Activated CD4-positive, alpha-beta T cell treated with anti-CD3 and anti-CD28 coated beads, Interleukin-2, amount 50 U/mL, for 4 hours (primary cell): Measurements from ENCODE around the gene ADAMTS13.
A peak's percentile ranks its signal among the peaks of the same experiment; 100 is the strongest.

Source experiments
- DNase-seq, 2 experiments: peaks; one replicate each; pipeline ENCODE4 v3.0.0-alpha.2; 2020

The ADAMTS13 gene

DNA sequence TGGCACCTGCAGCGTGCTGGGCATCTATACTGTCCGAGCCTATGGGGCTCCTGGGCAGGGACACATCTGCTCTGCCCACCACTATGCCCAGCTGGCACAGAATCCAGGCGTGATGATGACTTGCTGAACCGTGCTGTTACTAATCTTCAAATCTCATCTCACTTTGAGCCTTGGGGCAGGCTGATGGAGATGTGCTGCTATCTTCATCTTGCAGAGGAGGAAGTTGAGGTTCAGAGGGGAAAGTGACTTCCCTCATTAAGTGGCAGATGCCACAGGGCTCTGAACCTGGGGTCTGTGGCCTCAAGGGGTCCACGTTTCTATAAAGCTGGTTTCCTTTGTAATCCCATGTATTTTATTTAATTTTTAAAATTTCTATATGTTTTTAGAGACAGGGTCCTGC lies 52.0 kb downstream of the ADAMTS13 start:
- DNase-seq: no peak

DNA sequence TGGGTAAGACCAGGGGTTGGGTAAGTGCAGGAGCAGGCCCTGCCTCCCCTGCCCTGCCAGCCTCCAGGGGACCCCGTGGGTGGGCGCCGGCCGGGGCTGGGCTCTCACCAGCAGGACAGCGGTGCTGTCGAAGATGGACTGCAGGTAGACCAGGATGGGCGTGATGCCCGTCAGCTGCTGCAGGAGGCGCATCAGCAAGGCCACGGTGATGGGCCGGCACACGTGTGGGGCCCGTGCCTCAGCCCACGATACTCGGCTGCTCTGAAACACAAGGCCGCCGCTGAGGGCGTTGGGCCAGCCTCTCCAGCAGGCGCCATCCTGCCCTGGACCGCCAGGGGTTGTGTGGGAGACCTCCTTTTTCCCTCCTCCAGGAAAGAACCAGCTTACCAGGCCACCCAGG lies 52.7 kb downstream of the ADAMTS13 start:
- no peak for DNase-seq

DNA sequence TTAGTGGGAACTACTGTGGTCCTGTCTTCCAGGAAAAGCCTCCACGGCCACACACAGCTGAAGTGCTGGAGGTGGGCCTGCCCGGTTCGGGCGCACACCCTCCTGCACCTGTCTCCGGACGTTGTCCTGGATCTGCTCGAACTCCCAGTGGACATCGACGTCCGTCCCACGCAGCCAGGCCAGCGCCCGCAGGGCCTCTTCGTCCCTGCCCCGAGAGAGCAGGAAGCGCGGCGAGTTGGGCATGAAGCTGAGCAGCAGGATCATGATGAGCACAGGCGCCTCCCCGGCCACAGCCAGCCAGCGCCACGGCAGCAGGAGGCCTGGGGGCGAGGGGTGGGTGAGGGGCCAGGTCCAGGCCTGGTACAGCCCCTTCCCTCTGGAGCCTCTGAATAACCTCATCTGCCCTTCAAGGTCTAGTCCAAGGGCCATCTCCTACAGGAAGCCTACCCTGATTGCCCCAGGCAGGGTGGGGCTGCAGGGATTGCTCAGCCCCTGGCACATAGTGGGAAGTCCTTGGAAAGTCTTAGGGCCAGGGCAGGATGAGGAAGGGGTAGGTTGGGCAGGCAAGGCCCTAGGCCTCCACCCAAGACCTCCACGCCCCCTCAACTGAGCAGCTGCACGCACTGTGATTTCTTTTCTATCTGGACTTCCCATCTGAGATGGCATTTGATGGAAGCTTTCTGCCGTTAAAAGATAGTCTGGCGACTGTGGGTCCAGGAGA lies 53.3 kb downstream of the ADAMTS13 start:
- DNase-seq: no peak

DNA sequence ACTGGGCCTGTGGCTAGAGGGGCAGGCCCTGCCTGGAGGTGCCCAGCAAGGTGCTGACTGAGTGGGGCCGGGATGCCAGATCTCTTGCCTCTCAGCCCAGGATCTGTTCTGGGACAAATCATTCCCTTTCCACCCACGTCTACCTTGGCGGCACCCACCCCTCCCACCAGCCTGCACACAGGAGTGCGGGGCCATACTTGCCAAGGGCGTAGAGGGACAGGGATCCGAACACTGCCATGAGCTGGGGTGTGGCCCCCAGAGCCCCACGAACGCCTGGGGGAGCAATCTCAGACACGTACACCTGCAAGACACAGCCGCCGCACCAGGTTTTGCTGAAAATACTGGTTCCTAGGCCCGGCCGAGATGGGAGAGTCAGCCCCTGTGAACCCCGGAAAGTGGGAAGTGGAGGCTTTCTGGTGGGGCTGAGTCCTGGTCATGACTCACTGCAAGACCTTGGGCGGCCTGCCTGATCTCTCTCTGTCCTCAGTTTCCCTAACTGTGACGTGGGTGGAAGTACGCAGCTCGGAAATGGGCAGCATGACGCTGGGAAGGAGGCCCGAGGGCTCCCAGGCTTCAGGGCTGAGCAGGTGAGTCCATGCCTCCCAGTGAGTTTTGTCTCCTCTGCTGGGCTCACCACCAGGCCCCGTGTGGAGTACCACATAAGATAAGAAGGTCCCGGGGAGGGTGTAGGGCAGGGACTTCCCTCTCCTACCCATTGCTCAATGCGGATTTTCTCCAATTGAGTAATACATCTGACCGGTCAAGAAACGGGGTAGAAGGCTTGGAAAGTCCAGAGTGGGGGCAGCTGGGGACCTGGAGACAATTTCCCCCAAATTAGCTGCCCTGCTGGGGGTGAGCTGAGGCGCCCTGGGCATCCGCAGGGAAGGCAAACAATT lies 54.1 kb downstream of the ADAMTS13 start:
- DNase-seq: no peak

DNA sequence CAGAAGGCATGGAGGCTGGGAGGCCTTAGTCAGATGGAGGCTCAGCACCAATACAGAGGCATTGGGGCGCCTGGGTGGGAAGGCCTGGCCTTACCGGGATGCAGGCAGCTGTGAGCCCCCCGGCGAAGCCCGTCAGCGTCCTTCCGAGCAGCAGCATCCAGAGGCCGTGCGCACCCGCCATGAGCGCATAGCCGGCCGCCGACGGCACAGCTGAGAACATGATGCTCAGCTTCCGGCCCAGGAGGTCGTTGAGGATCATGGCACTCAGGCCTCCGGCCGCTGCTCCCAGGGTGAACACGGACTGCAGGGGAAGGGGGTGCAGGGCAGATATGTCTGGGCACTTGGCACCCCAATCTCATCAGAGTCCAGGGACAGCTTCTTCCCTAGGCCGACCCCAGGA lies 54.8 kb downstream of the ADAMTS13 start:
- DNase-seq: no peak

DNA sequence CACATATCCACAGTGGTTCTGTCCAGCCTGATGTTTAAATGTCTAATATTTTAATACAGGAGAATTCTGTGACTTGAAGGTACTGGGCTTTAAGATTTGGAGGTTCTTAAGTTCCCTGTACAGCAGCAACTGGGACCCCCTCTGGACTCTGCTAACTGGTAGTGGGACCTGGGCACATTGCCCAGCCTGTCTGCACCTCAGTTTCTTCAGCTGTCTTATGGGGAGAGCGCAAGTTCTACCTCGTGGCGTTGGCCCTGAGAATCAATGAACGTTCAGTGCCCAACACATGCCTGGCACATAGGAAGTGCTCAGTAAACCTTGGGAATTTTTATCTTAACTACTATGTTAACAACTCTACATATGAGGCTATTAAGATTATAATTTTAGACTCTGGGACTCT lies 55.3 kb downstream of the ADAMTS13 start:
- no peak for DNase-seq

DNA sequence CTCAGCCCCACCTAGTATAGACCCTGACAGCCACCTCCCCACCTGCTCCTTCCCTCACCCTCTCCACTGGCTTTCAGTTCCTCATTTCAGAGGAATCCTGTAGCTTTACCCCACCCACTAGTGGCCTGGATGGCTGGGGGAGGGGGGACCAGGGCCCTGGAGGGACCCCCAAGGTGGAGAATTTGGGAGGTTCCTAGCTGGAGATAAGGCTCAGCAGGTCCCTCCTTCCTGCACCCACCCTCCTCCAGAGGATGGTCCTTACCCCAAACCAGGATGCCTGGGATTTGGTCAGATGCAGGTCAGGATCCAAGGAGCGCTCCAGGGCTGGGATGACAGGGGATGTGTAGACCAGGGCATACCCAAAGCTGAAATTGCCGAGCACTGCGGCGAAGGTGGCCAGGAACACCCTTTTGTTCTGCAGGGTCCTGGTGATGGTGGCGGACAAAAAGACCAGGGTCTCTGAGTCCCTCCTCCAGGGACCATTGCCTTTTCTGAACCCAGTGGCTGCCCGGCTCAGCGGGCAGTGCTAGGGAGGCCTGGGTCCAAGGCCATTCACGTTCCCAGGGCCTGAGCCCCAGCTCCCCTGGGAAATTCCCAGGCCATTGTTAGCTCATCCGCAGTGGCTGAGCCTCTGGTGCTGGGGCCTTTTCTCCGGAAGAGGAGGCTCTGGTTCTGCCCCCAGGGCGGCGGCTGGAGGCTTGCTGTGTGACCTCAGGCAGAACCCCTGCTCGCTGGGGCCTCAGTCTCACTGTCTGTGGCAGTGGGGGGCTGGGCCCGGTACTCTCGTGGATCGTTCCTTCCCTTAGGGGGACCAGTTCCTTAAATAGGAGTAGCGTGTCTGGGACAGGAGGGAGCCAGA lies 56.1 kb downstream of the ADAMTS13 start:
- DNase-seq: no peak

DNA sequence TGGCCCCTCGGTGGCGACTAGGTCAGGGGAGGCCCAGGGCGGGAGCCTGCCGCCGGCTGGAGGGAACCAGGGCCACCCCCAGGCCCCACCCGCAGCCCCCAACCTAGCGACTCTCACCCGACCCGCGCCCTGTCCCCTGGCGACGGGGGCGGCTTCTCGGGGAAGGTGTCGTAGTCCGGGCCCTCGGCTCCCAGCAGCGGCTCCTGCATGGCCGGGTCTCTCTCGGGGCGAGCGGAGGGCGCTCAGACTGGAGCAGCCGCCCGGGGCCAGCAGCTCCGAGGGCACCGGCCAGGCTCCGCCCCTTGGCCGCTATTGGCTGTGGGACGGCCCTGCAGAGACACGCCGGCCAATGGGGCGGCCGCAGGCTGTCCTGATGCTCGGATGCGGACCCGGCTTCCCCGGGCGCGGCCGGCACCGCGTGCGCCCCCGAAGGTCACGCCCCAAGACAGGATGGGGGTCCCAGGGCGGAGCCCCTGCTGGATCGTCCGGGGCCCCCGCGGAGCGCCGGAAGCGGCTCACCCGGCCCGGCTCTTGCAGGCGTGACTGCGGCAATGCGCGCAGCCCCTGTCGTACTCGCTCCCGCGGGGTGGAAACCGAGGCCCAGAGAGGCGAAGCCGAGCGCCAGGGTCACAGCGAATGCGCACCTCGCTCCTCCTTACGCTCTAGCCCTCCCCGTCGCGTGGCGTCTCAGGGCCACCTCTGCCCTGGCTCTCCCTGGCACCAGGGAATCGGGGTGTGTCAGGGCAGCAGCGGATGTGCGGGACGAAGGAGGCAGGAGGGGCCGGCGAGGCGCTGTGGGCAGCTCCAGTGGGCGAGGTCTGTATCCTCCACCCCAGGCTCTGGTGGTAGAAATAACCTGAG lies 56.9 kb downstream of the ADAMTS13 start, which contains the start of gene SLC2A6:
TSS of gene SLC2A6 (minus strand) at position 249 of the 861 bp plus-strand sequence. CDS start at position 209, 40 bp downstream.
- peak; percentile 64 to 68 for DNase-seq

DNA sequence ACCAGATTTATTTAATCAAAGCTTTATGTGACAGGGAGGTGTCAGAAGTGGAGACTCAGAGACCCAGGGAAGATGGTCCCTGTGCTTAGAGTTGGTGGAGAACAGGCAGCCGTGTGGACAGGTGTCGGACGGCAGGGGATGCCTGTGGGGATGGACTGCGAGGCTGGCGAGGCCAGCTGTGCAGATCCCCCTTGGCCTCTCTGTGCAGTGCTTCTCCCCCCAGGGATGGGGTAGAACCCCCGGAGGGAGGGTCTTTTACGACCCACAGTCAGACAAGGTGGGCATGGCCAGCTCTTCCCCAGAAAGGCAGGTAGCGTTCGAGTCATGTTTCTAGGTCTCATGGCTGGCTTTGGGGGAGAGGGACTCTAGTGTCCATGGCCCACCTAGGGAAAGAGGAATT lies 61.4 kb downstream of the ADAMTS13 start:
- no peak for DNase-seq

DNA sequence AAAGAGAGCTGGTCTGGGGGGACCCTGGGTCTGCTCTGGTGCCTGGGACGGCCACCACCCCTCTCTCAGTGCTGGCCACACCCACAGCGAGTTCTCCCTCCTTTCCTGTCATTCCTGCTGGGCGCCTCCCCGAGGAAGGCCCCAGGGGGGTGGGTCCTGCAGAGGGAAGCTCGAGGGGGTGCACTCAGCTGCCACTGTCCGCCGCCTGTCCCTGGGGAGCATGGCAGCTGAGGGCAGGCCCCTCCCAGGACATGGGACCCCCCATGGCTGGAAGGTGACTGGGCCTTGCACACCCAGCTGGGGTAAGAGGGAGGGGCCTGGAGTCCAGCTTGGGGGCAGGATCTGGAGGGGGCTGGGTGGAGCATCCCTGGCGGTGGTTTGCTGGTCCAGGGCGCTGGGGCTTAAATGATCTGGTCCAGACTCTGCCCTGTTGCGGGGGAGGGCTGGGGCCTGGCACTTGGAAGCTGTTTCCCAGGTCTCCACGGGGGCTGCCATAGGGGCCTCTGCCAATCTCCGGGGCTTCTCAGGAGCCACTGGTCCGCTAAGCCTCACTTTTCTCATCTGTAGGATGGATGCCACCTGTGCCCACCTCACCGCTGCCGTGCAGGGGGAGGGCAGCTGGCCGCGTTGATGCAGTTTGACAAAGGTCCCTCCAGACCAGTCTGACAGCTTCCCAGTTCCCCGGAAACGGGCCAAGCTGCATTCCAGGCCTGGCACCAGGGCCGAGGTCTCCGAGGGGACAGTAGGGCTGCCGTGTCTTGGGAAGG lies 62.7 kb downstream of the ADAMTS13 start:
- no peak for DNase-seq

DNA sequence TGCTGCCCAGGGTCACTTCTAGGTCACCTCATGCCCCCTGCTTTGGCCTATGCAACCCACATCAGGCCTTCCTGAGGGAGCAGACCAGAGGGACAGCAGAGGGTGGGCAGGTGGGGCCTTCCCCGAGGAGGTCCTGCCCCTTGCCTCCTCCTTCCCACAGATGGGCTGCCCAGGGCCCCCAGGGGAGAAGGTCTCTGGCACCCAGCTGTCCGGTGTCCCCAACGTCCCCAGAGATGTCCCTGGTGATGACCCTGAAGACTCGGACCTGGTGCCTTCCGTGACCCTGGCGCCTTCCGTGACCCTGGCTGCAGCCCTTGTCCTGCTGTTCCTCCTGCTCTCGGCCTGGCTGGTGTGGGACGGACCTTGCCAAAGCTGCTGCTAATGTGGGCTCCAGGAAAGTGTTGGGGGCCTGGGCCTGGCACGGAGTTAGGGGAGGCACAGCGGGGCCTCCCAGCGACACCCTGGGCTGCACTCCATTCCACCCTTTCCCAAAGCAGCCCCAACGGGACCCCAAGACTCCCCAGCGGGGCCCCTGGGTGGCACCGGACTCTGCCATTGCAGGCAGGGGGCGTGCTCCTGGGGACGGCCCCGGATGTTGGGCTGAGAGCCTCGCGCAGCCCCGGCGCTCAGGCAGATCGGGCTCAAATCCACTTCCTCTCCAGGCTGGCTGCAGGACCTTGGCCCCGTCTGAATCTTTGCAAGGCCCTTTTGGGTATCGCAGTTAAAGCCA lies 63.5 kb downstream of the ADAMTS13 start:
- DNase-seq: no peak

DNA sequence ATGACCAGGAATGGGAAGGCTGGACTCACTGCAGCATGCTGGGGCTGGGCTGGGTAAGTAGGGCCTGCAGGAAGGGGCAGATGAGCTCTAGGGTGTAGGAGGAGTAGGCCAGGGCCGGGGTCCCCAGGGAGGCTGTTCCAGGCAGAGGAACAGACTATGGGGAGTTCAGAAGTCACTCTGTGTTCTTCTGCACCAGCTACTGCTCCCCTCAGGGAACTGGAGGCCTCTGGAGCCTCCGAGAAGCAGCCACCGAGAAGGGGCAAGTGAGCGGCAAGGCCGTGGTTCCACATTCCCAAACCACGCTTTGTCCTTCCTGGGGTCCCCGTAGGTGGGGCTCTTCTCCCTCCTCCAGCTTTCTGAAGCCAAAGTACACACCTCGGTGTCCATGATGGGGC lies 65.2 kb downstream of the ADAMTS13 start:
- DNase-seq: no peak

DNA sequence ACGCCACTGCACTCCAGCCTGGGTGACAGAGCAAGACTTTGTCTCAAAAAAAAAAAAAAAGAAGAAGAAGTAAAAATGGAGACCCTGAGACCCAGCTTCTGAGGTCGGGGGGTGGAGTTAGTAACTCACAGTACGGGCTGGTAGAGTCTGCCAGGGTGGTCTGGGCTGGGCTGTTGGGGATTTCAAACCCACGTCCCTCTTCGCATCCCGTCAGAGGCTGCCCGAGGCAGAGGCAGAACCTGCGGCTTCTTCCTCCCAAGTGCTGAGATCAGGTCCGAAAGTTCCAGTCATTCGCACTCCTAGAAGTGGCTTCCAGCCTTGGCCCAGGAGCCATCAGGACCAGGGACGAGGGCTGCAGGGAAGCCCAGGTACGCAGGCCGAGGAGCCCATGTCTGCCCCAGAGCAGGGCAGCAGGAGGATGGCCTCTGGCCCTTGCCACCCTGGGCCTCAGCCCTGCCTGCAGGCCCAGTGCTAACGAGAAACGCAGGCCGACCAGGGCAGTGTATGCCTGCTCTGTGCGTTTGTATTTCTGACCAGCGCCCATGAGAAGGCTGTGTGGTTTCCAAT lies 66.6 kb downstream of the ADAMTS13 start:
- no peak for DNase-seq

DNA sequence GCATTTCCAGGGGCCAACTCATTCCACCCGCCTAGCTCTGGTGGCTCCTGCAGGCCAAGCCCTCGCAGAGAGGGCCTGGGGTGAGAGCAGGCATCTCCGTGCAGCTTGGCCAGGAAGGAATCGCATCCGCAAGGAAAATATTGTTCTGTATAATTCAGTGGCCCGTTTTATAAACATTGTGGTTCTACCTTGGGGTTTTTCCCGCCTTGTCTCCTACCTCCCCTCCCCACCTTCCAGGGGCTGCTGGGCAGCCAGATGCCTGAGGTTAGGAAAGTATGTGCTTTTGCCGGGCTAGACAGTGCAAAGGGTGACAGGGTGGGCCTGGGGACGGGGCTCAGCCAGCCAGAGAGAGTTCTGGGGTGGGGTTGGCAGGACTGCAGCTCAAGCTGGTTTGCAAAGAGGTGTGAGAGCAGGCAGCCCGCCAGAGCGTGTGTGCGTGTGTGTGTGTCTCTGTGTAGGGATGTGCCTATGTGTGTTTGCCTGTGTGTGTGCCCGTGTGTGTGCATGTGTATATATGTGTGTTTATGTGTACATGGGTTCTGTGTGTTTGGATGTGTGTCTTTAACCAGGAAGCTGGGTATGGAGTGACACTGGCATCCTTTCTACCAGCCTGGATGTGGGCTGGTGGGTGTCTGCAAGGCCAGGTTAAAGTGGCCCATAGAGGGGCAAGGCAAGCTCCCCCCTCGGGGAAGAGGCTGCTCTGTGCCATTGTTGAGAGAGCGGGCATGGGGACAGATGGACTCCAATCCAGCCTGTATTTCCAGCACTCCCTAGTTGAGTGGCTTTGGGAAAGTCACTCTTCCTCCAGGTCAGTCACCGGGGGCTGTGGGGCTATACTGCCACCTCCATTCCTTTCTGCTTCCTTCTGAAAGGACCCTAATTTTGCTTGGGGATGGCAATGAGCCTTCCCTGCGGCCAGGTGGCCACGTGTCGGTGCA lies 67.4 kb downstream of the ADAMTS13 start:
- no peak for DNase-seq

DNA sequence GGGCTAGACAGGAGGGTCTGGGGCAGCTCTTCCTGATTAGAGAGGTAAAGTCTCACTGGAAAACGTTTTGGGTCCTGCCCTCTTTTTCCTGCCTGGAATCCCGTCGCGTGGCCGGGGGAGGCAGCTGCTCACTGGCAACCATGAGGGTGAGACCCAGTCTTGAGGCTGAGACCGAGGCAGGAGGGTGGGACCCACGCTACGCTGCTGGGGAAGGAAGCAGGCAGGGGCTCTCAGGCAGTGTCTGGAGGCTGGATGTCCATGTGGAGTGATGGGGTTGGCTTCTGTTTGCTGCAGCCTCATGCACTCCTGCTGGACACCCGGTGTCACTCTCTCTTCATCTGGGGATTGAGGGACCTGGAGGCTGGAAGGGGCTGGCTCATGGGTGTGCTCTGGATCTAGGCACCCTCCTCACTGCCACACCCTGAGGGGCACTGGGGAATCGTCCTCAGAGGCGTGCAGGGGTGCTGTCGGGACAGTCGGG lies 68.1 kb downstream of the ADAMTS13 start:
- no peak for DNase-seq

DNA sequence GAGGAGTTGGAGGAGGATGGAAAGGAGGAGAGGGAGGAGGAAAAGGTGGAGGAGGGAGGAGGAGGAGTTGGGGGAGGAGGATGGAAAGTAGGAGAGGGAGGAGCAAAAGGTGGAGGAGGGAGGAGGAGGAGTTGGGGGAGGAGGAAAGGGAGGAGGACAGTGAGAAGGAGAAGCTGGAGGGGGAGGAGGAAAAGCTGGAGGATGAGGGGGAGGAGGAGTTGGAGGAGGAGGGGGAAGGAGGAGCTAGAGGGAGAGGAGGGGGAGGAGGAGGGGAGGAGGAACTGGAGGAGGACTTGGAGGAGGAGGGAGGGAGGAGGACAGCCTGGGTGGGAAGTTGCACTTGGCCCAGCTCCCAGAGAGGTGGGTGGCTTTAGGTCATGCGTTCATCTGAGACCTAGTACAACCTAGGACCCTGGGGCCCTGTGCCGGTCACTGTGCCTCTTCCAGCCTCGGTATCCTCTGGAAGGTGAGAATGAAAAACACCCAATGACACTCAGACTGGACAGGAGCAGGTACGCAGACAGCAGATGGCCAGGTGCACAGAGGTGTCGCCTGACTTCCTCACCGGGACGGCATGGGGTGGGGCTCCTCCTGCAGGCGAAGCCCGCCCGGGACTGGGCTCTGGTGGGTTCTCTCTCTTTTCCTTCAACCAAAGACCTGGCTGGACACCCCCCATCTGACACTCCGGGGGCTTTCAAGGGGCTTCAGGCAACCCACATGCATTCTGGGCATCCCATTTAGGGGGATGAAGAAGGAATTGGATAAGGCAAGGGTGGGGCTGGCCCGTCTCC lies 68.9 kb downstream of the ADAMTS13 start:
- DNase-seq: no peak

DNA sequence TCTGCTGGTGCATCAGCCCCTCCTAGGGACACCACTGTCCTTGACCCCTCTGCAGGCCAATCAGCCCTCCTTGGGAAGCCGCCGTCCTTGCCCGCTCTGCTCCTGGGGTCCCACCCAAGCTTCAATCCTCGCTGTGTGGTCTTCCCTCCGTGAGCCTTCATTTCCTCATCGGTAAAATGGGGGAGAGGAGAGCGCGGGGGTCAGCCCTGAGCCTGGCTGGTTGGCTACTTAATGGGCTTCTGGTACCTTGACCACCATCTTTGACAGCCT lies 69.4 kb downstream of the ADAMTS13 start:
- DNase-seq: no peak
